NCI-H460 (cell line): Measurements from ENCODE around the gene SMARCAL1. TPM values are rescaled to one million over a fixed set of nuclear protein-coding genes. Genes with fewer than 3 reads are reported as not detected.
A peak's percentile ranks its signal among the peaks of the same experiment; 100 is the strongest.
"Not testable (repeated sequence)": the region's sequence is repeated elsewhere in the genome, so short reads cannot be mapped to it uniquely, and the experiment has no call there.

ENCODE experiments used
- DNase-seq: peaks from one replicate; pipeline ENCODE4 v3.0.0-alpha.2; 2016; ENCODE audit warnings: low read depth; ENCODE audit errors: extremely low read depth
- polyA plus RNA-seq: library from polyadenylated mRNA; depleted of rRNA; stranded (reverse); fragments of >200 nt; gene quantifications from 2 replicates; pipeline ENCODE4 v1.2.3, GENCODE V29; 2014; cell fraction: nucleus; rRNA removed
- total RNA-seq: library from RNA; depleted of rRNA; stranded (reverse); fragments of >200 nt; shearing (Covaris generic); gene quantifications from 2 replicates; pipeline ENCODE4 v1.2.3, GENCODE V29; 2014; rRNA removed

Gene SMARCAL1
- total RNA-seq = 9.8 and 11.3 TPM in 2 replicates
- polyA plus RNA-seq = 3.9 and 6.4 TPM in 2 replicates

DNA sequence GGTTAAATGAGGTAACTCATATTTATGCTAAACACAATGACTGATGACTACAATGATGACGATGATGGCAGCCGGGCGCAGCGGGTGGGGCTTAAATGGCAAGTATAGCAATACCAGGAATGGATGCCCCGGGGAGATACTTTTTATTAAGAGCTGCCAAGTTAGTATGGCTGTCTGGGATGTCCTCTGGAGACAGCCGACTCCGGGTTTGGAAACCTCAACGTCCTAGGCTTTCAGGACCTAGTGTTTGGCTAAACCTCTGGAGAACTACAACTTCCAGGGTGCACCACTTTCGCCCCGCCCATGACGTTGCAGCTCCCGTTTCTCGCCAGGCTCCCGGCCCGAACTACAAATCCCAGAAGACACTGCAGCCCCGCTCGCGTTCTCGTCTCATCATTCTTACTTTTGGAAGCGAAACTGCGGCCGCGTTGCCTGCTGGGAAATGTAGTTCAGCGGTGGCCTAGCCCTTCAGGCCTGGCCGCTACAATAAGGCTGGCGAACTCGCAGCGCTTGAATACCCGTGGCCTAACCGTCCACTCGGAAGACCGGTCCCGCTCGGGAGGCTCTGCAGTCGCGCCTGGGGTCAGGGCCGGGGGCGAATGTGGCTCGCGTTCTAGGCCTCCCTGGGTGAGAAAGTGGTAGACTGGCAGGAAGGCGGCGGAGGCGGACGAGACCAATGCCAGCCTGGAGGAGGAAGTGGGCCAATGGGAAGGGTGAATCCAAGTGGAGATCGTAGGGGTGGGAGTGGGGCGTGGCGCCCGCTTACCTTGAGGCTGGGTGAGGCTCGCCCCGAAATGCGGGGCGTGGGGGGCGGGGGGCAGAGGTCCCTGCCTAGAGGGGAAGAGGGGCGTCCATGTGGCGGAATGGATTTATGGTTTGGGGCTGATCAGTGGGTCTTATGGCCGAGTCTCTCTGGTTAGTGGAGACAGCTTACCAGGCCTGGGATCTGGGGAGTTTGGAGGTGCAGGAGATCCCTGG, at the start of gene SMARCAL1:
Gene SMARCAL1 (plus strand): TSS at position 463 of the 978 bp plus-strand sequence. CDS start 2,221 bp downstream, outside the sequence.
- peak; percentile 99 for DNase-seq

DNA sequence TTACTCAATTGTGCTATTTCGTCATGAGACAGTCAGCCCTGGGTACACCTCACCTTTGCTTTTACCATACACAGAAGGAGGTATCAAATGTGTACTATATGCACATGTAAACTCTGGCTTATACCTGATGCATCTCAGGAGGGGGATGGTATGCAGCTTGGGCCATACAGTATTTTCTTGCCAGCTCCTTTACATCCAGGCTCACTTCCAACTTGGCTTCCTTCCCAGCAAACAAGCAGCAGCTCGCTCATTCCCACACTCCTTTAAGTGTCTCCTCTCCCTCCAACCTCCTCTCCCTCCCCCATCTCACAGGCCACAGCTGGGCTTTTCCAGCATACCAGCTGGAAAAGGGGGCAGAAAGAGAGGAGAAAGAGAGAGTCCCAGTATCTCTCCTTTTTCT, 49.6 kb upstream of the SMARCAL1 start:
- DNase-seq = no peak

- DNase-seq = no peak
These were observed 49.1 kb upstream of the SMARCAL1 start for GRCh38 chr2:216363221-216363620.

- DNase-seq = no peak
These were observed 46.8 kb upstream of the SMARCAL1 start for GRCh38 chr2:216365518-216365917.

GRCh38 chr2:216366777-216367471, 45.4 kb upstream of the SMARCAL1 start:
- no peak for DNase-seq

DNA sequence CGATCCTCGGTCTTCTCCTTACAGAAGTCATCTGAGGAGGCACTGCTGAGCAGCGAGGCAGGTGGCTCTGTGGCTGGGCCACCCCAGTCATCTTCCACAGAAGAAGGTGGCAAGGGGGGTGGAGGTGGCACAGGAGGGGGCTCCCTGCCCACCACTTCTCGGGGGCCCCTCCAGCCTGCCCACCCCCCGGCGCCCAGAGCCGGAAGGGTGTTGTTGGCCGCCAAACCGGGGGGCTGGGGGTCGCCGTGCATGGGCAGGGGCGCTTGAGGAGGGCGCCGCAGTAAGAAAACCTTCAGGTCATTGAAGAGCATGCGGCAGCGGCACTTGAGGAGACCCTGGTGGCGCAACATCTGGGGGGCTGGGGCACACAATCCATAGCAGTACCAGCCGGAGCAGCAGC, 42.5 kb upstream of the SMARCAL1 start:
- DNase-seq = no peak

GRCh38 chr2:216370961-216371712, 41.1 kb upstream of the SMARCAL1 start:
- DNase-seq = no peak

- peak; percentile 65 for DNase-seq
These were observed 40.3 kb upstream of the SMARCAL1 start, which contains the start of gene MARCHF4 for GRCh38 chr2:216371721-216372702. Gene MARCHF4 (minus strand): TSS chr2:216372483. CDS start chr2:216370260, 2,223 bp downstream.

DNA sequence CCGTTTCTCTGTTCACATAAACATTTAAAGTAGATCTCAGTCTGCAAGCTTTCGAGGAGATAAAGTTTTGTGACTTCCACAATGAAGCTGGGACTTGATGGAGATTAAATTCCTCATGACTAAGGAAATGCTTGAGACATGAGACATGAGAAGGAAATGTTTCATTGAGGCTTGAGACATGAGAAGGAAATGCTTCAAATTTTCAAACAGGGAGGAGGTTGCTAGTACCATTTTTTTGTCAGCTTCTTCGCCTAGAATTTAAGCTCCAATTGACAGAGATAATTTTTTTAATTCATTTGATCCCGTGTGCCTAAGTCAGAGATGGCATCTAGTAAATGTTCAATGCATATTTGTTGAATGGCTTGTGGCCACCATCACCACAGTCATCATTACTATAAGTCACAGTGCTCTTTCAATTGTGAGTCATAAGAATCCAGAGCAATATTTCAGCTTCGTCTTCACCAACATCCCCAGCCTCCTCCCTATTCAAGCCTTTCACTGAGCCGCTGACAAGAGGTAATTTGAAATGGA, 39.5 kb upstream of the SMARCAL1 start:
- peak; percentile 14 for DNase-seq

DNA sequence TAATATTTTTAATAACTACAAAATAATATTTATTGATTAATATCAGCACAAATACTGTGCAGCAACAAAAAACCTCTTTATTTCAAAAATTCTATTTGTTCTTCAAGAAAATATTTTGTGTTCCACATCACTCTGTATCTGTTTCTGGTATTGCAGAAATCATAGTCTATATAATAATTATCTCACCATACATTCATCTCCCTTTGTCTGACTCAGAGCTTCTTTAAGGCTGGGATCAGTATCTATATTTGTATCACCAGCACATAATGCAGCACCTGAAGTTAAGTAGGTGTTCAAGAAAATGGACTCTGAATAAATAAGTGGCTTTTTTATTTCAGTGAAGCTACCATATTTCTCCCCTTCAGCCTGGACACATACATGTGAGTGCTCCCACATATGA, 38.4 kb upstream of the SMARCAL1 start:
- DNase-seq = no peak

DNA sequence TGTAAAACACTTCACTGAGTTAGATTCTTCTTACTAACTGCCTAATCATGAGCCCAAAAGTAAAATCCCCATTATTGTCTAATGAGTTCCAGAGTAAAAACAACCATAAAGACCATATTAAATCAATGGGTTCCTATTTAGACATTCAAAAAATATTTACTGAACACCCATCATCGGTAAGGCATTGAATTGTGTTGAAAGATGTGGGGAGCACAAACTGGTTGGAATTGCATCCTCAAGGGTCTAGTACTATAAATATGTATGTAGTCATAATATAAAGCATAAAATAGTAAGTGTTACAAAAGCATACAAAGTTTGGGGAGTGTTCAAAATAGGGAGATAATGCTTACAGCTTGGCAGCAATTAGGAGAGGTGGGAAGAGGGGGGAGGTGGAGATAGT, 37.0 kb upstream of the SMARCAL1 start:
- no peak for DNase-seq

GRCh38 chr2:216379977-216380376, 32.3 kb upstream of the SMARCAL1 start:
- DNase-seq = no peak

DNA sequence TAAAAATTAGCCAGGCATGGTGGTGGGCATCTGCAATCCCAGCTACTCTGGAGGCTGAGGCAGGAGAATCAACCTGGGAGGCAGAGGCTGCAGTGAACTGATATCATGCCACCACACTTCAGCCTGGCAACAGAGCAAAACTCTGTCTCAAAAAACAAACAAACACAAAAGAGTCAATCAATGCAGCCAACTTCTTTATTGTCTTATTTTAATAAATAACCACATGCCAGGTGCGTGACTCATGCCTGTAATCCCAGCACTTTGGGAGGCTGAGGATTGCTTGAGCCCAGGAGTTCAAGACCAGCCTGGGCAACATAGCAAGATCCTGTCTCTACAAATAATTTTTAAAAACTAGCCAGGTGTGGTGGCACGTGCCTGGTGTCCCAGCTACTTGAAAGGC, 27.9 kb upstream of the SMARCAL1 start:
- DNase-seq = not testable (repeated sequence)

- DNase-seq = no peak
These were observed 26.8 kb upstream of the SMARCAL1 start for GRCh38 chr2:216385478-216385877.

- no peak for DNase-seq
These were observed 25.0 kb upstream of the SMARCAL1 start for GRCh38 chr2:216387262-216387661.

DNA sequence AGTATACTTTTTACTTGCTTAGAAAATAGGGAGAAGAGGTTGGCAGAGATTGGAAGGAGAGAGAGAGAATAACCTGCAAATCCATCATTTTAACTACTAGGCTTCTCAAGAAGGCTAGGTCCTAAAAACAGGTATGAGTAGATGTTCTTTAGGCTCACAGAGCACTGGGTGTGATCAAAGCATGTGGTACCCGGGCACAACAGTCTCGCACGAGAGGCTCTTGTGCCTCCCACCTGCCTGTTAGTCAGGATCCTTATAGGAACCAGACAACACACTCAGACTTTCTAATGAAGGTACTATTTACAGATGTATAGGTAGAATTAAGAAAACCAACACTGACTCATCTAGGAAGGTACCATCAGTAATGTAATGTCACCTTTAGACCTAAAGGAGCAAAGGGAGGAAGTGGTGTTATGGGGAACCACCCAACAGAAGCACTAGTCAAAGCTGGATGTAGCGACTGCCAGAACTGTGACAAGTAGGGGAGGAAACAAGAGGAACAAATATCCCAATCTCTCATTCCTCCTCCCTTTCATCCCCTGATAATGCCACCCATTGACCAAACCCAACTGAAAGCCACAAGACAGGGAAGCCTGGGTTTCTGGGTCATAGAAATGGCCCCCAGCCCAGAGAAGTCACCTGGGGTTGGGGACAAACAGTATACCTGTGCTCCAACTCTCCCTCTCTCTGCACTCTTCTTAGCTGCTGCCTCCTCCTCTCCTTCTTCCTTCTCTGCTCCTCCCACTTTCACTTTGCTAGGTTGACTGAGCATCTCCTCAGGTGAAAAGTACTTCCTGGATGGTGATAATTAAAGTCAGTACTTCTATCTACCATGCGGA, 24.0 kb upstream of the SMARCAL1 start:
- no peak for DNase-seq

DNA sequence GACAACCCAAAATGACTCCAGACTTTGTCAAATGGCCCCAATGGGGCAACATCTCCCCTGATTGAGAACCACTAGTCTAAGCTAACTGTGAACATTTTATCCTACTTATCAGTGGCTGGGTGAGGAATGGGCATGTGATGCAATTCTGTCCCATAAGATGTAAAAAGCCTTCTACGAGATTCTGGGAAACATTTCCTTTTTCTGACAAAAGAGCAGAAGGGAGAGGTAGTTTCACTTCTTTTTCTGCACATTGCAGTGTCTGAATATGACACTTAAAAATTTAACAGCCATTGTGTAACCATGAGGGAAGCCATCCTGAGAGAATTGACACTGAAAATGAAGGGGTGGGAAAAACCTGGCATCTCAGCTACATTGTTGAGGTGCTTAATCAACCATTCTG, 22.7 kb upstream of the SMARCAL1 start:
- DNase-seq = no peak

DNA sequence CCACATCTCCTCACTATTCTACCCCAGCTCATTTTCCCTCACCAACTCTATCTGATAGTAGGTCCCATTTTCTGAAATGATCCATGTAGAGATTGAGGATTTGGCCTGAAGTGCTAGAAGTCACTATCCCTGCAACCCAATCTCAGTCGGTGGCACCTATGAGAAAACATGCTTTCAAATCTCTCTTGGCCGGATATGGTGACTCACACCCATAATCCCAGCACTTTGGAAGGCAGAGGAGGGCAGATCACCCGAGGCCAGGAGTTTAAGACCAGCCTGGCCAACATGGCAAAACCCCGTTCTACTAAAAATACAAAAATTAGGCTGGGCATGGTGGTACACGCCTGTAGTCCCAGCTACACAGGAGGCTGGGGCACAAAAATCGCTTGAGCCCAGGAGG, 20.9 kb upstream of the SMARCAL1 start:
- DNase-seq = no peak
